Middle frontal gyrus (tissue), 1 donor: ENCODE results near the gene ZNF138.
"Not testable (repeated sequence)": the region's sequence is repeated elsewhere in the genome, so short reads cannot be mapped to it uniquely, and the experiment has no call there.

Experiments used
- DNase-seq: peaks from one replicate; pipeline ENCODE4 v3.0.0-alpha.2; 2015; ENCODE audit warnings: low spot score; ENCODE audit errors: extremely low spot score

The ZNF138 gene

DNA sequence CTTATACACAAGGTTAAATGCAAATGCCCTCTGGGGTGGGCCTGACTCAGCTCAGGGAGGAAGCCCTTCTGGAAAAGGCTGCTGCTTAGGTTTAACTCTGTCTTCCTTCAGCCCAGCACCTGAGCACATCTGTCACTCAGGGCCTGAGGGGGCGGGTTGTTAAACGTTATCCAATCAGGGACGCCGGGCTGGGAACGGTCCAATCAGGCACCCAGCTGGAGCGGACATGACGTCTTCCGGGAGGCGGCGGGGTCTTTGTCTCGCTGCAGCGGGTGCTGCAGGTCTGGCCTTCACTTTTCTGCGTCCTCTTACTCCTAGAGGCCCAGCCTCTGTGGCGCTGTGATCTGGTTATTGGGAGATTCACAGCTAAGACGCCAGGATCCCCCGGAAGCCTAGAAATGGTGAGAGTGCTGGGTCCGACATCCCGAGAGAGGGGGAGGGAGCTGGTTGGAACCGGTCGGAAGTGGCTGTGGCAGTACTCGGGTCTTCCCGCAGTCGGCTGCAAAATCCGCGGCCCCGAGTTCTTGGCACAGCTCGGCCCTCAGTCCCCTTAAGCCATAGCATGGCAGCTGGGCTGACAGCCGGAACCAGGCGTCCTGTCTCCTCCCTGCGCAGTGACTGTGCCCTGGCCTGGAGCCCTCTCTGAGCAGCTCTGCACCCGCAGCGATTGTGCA, at the start of gene ZNF138:
ZNF138 (plus strand) TSS at position 258 of the 674 bp plus-strand sequence; CDS start at position 399, 141 bp downstream.
- DNase-seq = peak; percentile 94

GRCh38 chr7:64744680-64745079, 49.5 kb upstream of the ZNF138 start:
- no peak for DNase-seq

DNA sequence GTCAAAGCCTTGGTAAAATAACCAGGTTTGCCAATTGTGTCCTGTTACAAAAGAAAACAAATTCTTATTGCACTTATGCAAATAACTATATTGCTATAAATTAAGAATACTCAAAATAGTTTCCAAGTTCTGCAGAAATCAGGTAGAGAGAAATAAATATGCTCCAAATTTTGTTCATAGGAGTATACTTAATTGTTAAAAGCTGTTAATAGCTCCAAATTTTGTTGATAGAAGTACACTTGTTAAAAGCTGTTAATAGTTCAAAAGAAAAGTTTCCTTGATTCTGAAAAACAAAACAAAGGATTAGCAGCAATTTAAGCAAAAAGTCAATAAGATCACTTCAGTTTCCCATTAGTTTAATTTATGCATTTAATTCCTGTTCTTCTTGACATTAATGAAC, 46.4 kb upstream of the ZNF138 start:
- no peak for DNase-seq

DNA sequence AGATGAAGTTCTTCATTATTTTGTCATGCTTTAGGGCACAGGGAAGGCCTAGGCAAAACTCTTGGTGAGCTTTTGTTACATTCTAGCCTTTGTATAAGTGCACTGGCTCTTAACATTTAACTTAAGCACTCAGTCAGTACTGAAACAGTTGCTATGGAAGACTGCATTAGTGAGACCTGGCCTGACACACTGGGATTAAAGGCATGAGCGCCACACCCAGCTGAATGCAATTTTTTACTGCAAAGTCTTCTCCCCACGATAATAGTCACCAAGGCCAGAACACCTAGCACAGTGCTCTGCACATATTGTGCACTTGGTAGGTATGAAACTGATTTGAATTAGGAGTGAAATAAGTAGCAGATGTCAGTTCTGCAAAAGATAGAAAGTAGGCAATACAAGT, 41.2 kb upstream of the ZNF138 start:
- no peak for DNase-seq

DNA sequence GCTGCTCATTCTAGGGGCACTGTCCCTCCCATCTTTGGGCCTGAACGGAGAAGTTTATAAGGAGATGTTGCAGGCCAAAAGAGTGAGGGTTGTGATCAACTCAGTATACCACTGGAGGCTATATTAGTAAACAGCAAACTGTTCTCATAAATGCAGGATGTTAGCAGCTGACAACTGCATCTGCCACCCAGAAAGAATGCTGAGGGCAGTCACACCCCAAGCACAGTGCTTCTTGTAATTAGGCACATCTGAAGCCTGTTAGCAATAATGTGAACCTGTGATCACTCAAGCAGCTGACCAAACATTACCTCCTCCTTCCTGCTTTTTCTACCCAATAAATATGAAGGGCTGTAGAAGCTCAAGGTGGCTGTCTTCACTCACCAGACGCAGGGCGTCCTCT, 38.4 kb upstream of the ZNF138 start:
- DNase-seq = no peak

- no peak for DNase-seq
Observed at GRCh38 chr7:64758151-64758550, 36.1 kb upstream of the ZNF138 start.

GRCh38 chr7:64768824-64769223, 25.4 kb upstream of the ZNF138 start:
- no peak for DNase-seq

DNA sequence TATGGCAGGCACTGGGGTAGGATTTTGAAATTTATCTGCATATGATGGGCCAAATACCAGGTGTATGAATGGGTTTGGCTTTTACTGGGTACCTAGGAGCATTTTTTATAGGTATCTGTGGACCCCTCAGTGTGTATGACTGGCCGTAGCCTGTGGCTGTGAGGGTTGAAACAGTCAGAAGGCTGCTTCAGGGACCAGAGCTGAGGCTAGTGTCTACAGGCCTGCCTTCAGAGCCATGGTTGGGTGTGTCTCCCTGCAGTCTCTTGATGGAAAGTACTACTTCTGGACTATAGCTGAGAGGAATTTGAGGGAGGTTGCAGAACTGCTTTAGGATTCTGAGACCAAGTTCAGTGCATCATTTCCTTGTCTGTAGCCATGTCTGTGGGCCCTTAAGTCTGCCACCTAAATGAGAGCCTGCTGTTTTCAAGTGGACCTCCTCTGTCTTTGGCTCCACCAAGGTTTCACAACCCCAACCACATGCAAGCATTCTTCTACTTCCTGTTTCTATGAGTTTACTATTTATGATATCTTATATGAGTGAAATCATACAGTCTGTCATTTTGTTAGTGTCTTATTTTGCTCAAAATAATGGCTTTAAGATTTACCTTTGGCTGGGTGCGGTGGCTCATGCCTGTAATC, 19.9 kb upstream of the ZNF138 start:
- DNase-seq = no peak

DNA sequence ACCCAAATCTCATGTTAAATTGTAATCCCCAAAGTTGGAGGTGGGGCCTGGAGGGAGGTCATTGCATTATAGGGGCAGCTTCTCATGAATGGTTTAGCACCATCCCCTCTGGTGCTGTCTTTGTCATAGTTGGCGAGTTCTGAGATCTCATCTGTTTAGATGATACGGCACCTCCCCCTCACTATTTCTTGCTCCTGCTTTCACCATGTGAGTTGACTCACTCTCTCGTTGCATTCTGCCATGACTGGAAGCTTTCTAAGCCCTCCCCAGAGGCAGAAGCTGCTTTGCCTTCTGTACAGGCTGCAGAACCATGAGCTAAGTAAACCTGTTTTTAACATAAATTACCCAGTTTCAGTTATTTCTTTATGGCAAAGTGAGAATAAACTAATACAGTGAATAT, 18.9 kb upstream of the ZNF138 start:
- DNase-seq = no peak

DNA sequence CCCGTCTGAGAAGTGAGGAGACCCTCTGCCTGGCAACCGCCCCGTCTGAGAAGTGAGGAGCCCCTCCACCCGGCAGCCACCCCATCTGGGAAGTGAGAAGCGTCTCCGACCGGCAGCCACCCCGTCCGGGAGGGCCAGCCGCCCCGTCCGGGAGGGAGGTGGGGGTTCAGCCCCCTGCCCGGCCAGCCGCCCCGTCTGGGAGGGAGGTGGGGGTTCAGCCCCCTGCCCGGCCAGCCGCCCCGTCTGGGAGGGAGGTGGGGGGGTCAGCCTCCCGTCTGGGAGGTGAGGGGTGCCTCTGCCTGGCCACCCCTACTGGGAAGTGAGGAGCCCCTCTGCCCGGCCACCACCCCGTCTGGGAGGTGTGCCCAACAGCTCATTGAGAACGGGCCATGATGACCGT, 9.4 kb upstream of the ZNF138 start:
- DNase-seq = not testable (repeated sequence)

- no peak for DNase-seq
Observed at GRCh38 chr7:64787295-64787694, 6.9 kb upstream of the ZNF138 start.

DNA sequence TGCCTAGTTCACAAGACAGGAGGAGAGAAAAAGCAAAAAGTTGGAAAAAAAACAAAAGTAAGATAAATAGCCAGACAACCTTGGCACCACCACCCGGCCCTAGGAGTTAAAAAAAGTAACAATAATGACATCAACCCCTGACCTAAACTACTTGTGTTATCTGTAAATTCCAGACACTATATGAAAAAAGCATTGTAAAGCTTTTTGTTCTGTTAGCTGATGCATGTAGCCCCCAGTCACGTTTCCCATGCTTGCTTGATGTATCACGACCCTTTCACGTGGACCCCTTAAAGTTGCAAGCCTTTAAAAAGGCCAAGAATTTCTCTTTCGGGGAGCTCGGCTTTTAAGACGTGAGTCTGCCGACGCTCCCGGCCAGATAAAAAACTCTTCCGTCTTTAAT, 5.0 kb upstream of the ZNF138 start:
- not testable (repeated sequence) for DNase-seq

DNA sequence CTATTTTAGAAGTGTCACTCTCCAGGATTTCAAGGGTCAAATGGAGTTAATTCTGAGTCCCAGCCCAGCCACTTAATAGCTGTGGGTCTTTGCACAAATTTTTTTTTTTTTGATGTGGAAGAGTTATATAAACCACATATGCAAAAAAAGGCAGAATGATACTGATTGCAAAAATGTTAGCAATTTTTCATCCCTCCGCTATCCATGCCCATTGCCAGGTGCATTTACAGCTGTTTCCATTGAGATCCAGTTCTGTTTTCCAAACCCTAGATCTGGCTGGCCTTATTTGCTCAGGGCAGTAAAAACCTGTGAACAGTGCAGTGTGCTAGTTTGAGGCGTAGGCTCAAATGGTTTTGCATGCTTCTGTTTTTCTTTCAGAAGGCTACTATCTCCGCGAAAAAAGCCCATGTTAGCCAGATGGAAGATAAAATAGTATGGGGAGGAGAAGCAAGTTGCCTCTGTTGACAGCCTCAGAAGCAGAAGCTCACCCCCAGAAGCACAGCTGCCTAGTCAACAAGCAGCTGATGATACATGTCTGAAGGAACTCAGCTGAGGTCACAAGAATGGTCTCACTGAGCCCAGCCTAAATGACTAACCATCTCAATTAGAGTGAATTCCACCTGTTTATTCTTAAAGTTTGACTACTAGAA, 997 bp upstream of the ZNF138 start:
- DNase-seq = no peak

DNA sequence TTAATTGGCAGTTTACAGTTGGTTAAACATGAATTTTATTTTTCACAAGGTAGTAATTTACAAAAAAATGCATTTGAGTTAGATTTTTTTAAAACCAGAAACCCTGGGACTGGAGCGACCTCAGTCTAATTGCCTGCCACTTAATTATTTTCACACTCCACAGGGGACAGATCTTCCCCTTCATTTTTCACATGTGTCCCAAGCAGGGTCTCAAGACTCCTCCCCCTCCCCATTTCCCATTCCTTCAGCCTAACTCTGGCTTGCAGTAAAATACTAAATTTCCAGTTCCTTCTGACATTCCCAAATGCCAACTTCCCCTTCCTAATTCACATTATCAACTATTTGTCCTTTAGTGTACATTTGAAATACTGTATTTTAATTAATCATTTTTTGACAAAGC, 948 bp downstream of the ZNF138 start:
- no peak for DNase-seq

- not testable (repeated sequence) for DNase-seq
Observed at GRCh38 chr7:64799169-64799568, 4.9 kb downstream of the ZNF138 start.

- DNase-seq = no peak
Observed at GRCh38 chr7:64802699-64803098, 8.5 kb downstream of the ZNF138 start.

GRCh38 chr7:64807731-64808365, 13.6 kb downstream of the ZNF138 start:
- no peak for DNase-seq

DNA sequence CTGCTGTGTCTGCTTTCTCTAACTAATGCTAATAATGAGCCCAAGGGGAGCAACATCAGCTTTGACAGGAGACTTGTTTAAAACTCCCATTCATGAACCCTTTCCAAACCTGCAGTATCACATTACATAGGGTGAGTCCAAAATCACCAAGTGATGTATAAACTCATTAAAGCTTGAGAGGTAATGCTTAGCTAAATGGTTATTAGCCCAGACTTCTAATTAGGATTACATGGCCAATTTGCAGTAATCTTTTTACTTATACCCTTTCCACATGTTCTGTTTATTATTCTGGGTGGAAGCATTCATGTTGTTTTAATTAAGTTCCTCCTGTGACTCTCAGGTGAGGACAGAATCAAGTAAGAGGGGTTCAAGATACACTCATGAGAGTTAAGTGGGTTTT, 17.5 kb downstream of the ZNF138 start:
- DNase-seq = no peak

GRCh38 chr7:64830926-64831325, 36.7 kb downstream of the ZNF138 start:
- no peak for DNase-seq

GRCh38 chr7:64832136-64832535, 37.9 kb downstream of the ZNF138 start:
- no peak for DNase-seq

GRCh38 chr7:64834989-64835388, 40.8 kb downstream of the ZNF138 start:
- DNase-seq = no peak

DNA sequence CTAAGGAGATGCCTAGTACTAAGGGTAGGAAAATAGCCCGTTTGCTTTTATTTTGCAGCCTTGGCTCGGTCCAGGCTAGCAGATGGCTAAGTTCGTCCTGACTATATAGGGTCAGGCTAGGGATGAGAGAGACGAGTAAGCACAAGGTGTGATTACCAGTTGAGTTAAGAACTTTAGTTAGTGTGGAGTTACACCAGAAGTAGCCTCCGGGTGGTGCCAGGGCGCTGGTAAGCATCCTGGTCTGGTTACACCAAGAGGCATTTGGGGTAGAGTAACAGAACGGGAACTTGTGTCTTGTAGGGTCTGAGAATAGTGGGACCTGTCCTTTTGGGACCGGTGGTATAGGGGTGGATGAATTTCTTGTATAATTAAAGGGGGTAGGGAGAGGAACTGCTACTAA, 41.6 kb downstream of the ZNF138 start:
- not testable (repeated sequence) for DNase-seq
